ENCODE measurements around the gene TMEM37. TPM values are rescaled to one million over a fixed set of nuclear protein-coding genes. Genes with fewer than 3 reads are reported as not detected.

Gene TMEM37
- polyA plus RNA-seq, 1 donor from 2014 or later = not detected

- Histone ChIP-seq H3K79me2 (replicated peaks; ENCODE audit: insufficient read depth, low read length) (no peaks in the 10 kb centered on the region), H4K20me1 (ENCODE audit: insufficient read depth) (no peaks in the 10 kb centered on the region), H3K27ac (ENCODE audit: low read length) (no peak overlapping the region), H3K4me2 (ENCODE audit: low read length) (no peak overlapping the region), H3F3A (ENCODE audit: insufficient read depth, low read length, poor library complexity, severe bottlenecking) (no peaks in the 10 kb centered on the region), H3K36me3 (ENCODE audit: insufficient read depth, low read length) (no peaks in the 10 kb centered on the region), H2AFZ (ENCODE audit: low read depth, low read length) (no peak overlapping the region), H3K4me3 (ENCODE audit: low read length) (no peak overlapping the region), H3K9me3 (ENCODE audit: low read length) (no peaks in the 10 kb centered on the region), H3K9me2 (ENCODE audit: insufficient read depth, low read length) (no peaks in the 10 kb centered on the region), H3K27me3 (ENCODE audit: insufficient read depth, low read depth, low read length) (no peaks in the 10 kb centered on the region), H3K9ac (ENCODE audit: low read length) (no peak overlapping the region)
- TF ChIP-seq TAF1 (IDR thresholded peaks at IDR 0.05; ENCODE audit: low read depth) = no peak
- no peak for TF ChIP-seq EP300 (conservative IDR thresholded peaks at IDR 0.05; ENCODE audit: poor library complexity, severe bottlenecking)
- no peak for TF ChIP-seq POLR2AphosphoS5 (IDR thresholded peaks at IDR 0.05)
- TF ChIP-seq RAD21 (conservative IDR thresholded peaks at IDR 0.05) = no peak
- TF ChIP-seq EZH2 (IDR thresholded peaks at IDR 0.05; ENCODE audit: borderline replicate concordance, insufficient read depth, low read length, poor library complexity, severe bottlenecking) = no peak
- TF ChIP-seq REST (IDR thresholded peaks at IDR 0.05; ENCODE audit: borderline replicate concordance) = no peak
- TF ChIP-seq, protein P1, sequence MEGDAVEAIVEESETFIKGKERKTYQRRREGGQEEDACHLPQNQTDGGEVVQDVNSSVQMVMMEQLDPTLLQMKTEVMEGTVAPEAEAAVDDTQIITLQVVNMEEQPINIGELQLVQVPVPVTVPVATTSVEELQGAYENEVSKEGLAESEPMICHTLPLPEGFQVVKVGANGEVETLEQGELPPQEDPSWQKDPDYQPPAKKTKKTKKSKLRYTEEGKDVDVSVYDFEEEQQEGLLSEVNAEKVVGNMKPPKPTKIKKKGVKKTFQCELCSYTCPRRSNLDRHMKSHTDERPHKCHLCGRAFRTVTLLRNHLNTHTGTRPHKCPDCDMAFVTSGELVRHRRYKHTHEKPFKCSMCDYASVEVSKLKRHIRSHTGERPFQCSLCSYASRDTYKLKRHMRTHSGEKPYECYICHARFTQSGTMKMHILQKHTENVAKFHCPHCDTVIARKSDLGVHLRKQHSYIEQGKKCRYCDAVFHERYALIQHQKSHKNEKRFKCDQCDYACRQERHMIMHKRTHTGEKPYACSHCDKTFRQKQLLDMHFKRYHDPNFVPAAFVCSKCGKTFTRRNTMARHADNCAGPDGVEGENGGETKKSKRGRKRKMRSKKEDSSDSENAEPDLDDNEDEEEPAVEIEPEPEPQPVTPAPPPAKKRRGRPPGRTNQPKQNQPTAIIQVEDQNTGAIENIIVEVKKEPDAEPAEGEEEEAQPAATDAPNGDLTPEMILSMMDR (IDR thresholded peaks at IDR 0.05; ENCODE audit: poor library complexity, severe bottlenecking) = no peak
- TF ChIP-seq MXI1 (conservative IDR thresholded peaks at IDR 0.05; ENCODE audit: poor library complexity, severe bottlenecking) = no peak
- no peak for TF ChIP-seq SMC3 (conservative IDR thresholded peaks at IDR 0.05; ENCODE audit: poor library complexity)
These were observed 46.7 kb upstream of the TMEM37 start for GRCh38 chr2:119384971-119385370.

DNA sequence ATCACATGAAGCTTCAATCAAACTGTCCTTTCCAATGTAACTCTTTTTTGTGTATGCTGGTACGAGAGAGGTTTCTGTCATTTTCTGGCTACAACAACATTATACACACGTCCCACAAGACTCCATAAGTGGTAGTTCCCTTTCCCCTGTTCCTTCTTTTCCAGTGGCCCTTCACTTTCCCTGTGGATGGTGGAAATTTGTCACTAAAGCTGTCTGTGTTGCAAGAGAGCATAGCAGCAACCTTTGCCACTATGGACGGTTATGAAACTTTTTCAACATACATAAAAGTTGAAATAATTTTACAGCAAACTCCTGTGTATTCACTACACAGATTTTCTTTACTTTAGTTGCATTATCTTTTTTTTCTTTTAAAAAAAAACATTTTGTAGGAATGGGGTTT, 46.2 kb upstream of the TMEM37 start:
- Histone ChIP-seq H3K4me3 (ENCODE audit: low read length) (no peak overlapping the region), H3K4me2 (ENCODE audit: low read length) (no peak overlapping the region), H3K9me3 (ENCODE audit: low read length) (no peaks in the 10 kb centered on the region), H3K9ac (ENCODE audit: low read length) (no peak overlapping the region), H2AFZ (ENCODE audit: low read depth, low read length) (no peak overlapping the region), H3F3A (ENCODE audit: insufficient read depth, low read length, poor library complexity, severe bottlenecking) (no peaks in the 10 kb centered on the region), H3K27me3 (ENCODE audit: insufficient read depth, low read depth, low read length) (no peaks in the 10 kb centered on the region), H3K36me3 (ENCODE audit: insufficient read depth, low read length) (no peaks in the 10 kb centered on the region), H3K27ac (ENCODE audit: low read length) (no peak overlapping the region), H4K20me1 (ENCODE audit: insufficient read depth) (no peaks in the 10 kb centered on the region), H3K9me2 (ENCODE audit: insufficient read depth, low read length) (no peaks in the 10 kb centered on the region), H3K79me2 (replicated peaks; ENCODE audit: insufficient read depth, low read length) (no peaks in the 10 kb centered on the region)
- TF ChIP-seq, protein P1 (IDR thresholded peaks at IDR 0.05; ENCODE audit: poor library complexity, severe bottlenecking) = no peak
- TF ChIP-seq MXI1 (conservative IDR thresholded peaks at IDR 0.05; ENCODE audit: poor library complexity, severe bottlenecking) (no peak), SMC3 (conservative IDR thresholded peaks at IDR 0.05; ENCODE audit: poor library complexity) (no peak), TAF1 (IDR thresholded peaks at IDR 0.05; ENCODE audit: low read depth) (no peak), RAD21 (conservative IDR thresholded peaks at IDR 0.05) (no peak), POLR2AphosphoS5 (IDR thresholded peaks at IDR 0.05) (no peak), REST (IDR thresholded peaks at IDR 0.05; ENCODE audit: borderline replicate concordance) (no peak), EZH2 (IDR thresholded peaks at IDR 0.05; ENCODE audit: borderline replicate concordance, insufficient read depth, low read length, poor library complexity, severe bottlenecking) (no peak), EP300 (conservative IDR thresholded peaks at IDR 0.05; ENCODE audit: poor library complexity, severe bottlenecking) (no peak)

Data from neural cell (in vitro differentiated cells).